ENCODE data around the gene TPSG1.

TPSG1 gene

DNA sequence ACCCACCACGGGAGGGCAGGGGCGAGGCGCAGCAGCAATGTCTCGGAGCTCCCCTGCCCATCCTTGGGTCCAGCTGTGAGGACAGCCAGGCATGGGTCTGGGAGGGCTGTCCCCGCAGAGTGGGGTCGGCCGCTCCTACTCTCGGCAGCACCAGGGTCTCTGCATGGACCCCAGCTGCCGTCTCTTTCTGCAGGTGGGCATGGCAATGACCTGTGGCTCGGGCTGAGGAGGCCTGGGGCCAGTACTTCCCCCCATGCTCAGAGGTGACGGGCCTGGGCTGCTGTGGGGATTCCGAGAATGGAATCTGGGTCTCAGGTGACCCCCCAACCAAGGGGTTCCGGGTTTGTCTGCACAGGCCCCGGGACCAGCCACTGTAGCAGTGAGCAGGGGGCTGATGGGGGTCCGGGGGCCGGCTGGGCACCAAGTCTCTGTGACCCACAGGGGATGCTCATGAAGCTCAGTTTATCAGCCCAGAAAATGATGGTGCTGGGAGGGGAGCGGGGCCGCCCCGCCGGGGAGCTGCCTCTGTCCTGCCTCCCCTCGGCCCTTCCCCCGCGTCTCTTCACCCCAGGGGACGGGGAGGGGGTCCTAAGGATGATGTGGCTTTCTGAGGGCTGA is 48.7 kb downstream of the TPSG1 start:
- no peak for DNase-seq (ENCODE audit: low read depth)

DNA sequence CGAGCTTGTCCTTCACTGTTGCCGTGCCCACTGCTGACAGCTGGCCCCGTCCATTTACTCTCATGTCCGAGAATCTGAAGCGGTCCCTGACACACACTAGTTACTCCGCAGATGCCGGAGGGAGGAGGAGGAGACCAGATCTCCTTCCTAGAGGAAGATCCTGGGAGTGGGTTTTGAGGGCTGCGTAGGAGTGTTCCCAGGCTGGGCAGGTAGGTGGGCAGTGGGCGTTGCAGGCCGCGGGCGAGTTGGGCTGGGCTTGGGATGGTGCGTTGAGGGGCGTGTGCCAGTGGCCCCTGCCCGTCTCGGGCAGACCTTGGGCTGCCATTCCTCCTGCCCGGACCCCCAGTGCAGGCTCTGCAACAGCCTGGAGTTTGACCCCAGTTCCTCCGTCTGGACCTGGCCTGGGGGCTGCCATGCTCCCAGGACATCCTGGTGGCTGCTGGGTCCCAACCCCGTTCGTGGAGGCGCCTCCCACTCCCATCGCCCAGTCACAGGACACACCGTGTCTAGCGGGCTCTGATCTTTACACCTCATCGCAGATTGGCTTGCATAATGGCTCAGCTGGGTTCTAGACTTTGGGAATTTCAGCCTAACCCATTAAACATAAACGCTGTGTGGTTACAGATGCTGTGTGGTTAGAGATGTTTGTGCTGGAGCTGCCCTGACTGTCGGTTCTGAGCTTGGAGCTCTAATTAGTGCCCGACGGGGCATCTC is 49.3 kb downstream of the TPSG1 start:
- no peak for DNase-seq (ENCODE audit: low read depth)

DNA sequence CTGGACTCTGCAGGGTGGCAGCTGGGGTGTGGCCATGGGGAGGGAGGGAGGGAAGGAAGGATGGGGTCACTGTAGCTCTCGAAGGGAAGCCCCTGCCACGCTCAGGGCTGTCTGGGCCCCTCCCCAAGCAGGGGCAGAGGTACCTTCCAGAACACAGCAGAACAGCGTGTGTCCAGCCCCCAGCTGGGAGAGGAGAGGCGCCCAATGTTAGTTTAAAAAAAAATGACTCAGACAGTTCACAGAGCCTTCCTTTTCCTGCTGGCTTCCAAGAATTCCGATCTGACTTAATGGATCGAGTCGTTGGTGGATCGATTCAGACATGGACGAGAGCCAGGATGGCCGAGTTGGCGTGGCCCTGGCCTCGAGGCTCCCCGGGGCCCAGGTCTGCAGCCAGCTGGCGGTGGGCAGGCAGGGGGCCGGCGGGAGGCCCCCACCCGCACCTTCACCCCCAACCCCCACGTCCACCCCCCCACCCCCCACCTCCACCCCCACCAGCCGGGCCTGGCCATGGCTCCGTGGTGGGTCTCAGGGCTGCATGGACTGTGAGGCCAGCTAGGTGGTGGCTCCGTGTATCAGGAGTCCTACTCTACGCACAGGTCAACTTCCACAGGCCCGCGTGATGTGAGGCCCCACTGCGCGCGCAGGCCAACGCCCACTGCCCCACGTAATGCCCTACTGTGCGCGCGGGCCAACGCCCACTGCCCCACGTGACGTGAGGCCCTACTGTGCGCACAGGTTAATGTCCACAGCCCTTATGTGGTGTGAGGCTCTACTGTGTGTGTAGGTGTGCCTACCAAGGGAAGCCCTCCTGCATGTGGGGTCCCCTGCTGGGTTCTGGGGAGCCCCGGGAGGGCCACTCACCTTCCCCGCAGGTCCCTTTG is 50.4 kb downstream of the TPSG1 start:
- DNase-seq (ENCODE audit: low read depth), result no peak

DNA sequence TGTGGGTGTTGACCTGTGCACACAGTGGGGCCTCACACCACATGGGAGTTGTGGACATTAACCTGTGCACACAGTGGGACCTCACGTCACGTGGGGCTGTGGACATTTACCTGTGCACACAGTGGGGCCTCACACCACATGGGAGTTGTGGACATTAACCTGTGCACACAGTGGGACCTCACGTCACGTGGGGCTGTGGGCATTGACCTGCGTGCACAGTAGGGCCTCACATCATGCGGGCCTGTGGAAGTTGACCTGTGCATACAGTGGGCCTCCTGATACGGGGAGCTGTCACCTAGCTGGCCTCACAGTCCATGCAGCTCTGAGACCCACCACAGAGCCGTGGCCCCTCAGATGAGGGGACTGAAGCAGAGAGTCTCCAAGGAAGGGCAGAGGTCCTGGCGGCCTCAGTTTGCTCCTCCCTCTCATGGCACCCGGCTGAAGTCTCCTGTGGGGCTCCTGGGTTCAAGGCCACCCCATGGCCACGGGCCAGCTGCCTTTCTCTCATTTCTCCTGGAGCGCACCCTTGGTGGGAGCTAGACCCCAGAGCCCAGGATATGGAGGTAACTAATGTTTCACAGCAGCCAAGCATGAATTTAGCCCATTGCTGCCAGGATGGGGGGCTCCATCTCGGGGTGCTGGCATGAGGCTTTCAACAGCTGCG is 51.1 kb downstream of the TPSG1 start:
- DNase-seq (ENCODE audit: low read depth), result no peak

DNA sequence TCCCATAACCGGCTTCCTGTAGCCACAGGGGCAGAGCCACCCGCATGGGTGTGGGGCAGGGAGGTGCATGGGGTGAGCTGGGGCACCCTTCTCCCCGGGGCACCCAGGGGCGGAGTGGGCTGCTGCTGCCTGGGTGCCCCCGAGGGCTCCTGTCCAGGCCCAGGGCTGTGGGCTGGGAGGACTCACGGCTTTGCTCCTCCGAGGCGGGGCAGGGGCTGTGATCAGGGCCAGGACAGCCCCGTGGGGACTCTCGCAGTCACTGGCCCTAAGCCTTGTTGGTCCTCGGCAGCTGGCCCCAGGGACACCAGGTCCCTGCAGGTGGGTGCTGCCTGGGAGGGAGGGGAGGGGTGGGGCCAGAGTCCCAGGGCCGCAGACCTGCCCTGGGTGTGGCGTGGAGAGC is 52.4 kb downstream of the TPSG1 start:
- DNase-seq (ENCODE audit: low read depth), result no peak

DNA sequence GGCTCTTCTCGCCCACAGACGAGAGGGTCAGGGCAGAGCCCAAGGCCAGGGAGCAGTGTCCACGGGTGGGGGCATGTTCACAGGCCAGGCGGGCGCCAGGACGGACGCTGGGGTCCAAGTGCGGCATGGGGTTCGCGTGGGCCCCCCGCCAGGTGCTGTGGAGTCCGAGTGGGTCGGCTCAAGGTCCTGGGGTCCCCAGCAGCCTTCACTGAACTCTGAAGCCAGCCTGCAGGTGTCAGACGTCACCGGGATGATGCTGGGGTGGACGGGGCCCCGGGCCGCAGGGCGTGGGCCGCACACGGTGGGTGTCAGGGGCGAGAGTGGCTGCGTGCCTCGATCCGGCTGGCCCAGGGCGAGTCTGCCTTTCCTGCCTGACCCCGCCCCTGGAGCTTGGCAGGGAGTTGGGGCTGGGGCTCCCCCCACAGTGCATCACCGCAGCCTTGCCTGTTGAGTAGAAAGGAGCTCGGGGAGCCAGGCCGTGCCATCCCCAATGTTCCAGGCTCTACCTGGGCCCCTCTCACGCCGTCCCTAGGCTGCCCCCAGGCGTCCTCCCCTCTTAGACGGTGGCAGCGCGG is 53.1 kb downstream of the TPSG1 start:
- no peak for DNase-seq (ENCODE audit: low read depth)
